Measurements from ENCODE around the gene CCDC32. TPM values are rescaled to one million over a fixed set of nuclear protein-coding genes. Genes with fewer than 3 reads are reported as not detected.

Gene CCDC32
- total and polyA plus RNA-seq, 2 of the 13 experiments (the other 11 are each of a cell fraction or from before 2014, with no cell fraction given) = 10.8 to 23.2 TPM

DNA sequence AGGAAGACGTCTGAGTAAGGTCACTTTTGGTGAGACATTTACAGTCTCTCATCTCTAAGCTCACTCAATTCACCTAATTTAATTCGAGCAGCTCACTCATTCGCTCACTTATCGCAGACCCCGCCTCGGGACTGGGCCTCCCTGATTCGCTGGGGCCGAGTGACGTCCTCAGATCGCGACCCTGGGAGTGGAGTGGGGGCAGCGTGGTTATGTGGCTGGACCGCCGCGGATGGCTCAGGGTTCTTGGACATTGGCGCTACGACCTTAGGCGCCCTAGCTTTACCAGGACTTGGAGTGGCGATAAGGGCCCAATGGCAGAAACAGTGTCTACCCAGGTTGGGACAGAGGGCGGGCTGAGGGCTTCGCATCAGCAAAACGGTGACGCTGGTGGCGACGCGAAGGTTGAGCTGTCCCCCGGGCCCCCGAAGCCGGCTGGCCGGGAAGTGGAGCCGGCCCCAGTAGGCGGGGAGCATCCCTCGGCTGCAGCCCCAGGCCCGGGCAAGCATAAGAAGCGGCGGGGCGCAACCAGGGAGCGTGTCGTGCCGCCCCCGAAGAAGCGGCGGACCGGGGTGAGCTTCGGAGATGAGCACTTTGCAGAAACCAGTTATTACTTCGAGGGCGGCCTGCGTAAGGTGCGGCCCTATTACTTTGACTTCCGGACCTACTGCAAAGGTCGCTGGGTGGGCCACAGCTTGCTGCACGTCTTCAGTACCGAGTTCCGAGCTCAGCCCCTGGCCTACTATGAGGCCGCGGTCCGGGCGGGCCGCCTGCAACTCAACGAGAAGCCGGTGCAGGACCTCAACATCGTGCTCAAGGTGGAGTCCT lies 4.5 kb upstream of the CCDC32 start, which contains the start of gene RPUSD2 (continued):
- TF ChIP-seq CSRNP1 (CRISPR knock-in tag; IDR thresholded peaks at IDR 0.05) (peak; percentile 35; the same call in 1 of the 2 replicates), ZNF251 (CRISPR knock-in tag; IDR thresholded peaks at IDR 0.05) (no peak), ZNF776 (CRISPR knock-in tag; IDR thresholded peaks at IDR 0.05) (0 out of 2 replicates have a peak, but pooled peaks have one; percentile 26), CBX5 (CRISPR knock-in tag; IDR thresholded peaks at IDR 0.05; ENCODE audit: borderline replicate concordance) (no peak), ZNF138 (CRISPR knock-in tag; IDR thresholded peaks at IDR 0.05; ENCODE audit: low read depth) (0 out of 2 replicates have a peak, but pooled peaks have one; percentile 59), ZNF44 (CRISPR knock-in tag; IDR thresholded peaks at IDR 0.05) (peak; percentile 77; the same call in 1 of the 2 replicates), DZIP1 (CRISPR knock-in tag; IDR thresholded peaks at IDR 0.05) (no peak), CREB1 (IDR thresholded peaks at IDR 0.05) (peak; percentile 96), CREB1 (CRISPR knock-in tag; IDR thresholded peaks at IDR 0.05) (peak; percentile 99), HNRNPL (IDR thresholded peaks at IDR 0.05; ENCODE audit: low read depth, low read length) (no peak), JARID2 (CRISPR knock-in tag; IDR thresholded peaks at IDR 0.05; ENCODE audit: insufficient replicate concordance) (no peak), YEATS2 (CRISPR knock-in tag; IDR thresholded peaks at IDR 0.05; ENCODE audit: borderline replicate concordance) (peak; percentile 81)
- TF ChIP-seq, protein P1, sequence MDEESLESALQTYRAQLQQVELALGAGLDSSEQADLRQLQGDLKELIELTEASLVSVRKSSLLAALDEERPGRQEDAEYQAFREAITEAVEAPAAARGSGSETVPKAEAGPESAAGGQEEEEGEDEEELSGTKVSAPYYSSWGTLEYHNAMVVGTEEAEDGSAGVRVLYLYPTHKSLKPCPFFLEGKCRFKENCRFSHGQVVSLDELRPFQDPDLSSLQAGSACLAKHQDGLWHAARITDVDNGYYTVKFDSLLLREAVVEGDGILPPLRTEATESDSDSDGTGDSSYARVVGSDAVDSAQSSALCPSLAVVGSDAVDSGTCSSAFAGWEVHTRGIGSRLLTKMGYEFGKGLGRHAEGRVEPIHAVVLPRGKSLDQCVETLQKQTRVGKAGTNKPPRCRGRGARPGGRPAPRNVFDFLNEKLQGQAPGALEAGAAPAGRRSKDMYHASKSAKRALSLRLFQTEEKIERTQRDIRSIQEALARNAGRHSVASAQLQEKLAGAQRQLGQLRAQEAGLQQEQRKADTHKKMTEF (CRISPR knock-in tag; IDR thresholded peaks at IDR 0.05) = peak; percentile 53; the same call in 1 of the 2 replicates
- TF ChIP-seq, protein P2, sequence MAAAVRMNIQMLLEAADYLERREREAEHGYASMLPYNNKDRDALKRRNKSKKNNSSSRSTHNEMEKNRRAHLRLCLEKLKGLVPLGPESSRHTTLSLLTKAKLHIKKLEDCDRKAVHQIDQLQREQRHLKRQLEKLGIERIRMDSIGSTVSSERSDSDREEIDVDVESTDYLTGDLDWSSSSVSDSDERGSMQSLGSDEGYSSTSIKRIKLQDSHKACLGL (CRISPR knock-in tag; IDR thresholded peaks at IDR 0.05) = peak; percentile 77; the same call in 1 of the 2 replicates
